ENCODE measurements around the gene MMP2.
A peak's percentile ranks its signal among the peaks of the same experiment; 100 is the strongest.

The MMP2 gene

DNA sequence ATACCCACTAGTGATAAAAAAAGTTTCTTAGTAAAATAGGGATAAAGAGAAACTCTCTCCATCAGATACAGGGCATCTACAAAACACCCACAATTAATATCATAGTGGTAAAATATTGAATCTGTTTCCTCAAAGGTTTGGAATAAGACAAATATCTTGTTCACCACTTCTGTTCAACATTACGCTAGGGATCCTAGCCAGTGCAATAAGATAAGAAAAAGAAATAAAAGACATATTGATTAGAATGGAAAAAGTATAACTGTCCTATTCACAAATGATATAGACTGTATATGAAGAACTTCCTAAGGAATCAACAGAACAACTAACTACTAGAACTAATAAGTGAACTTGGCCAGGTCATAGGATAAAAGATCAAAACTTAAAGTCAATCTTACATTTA lies 42.8 kb downstream of the MMP2 start:
- no peak for FAIRE-seq

DNA sequence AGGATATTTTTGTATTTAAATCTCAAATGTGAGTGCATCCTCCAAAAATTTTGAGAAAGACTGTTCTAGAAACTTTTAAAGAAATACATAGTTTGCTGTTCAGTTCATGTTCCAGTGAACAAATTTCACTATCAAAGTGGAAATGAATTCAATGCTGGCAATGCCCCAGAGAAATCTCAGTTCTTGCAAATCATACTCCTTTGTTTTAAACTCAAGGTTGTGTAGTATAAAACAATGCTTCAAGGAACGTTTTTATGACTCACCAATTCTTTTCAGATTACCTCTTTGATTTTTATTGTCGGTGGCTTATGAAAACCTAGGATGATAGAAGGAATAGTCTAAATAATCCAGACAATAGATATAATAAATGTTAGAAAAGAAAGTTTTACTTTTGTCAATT lies 47.4 kb downstream of the MMP2 start:
- FAIRE-seq: no peak

DNA sequence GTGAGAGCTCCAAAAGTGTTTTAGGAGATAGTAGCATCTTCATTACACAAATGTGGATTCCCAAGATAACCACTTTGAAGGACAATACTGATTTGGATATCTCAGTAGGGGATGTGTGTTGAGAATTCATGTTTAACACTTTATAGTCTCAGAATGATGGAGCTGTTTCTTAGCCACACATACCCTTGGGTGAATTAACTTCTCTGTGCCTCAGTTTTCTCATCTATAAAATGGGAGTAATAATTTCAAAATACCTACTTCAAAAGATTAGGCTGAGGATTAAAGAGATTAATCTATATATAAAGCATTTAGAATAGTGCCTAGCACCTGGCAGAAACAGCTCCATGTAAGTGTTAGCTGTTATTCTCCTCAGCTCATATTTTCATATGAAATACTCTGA lies 48.9 kb downstream of the MMP2 start:
- no peak for FAIRE-seq

DNA sequence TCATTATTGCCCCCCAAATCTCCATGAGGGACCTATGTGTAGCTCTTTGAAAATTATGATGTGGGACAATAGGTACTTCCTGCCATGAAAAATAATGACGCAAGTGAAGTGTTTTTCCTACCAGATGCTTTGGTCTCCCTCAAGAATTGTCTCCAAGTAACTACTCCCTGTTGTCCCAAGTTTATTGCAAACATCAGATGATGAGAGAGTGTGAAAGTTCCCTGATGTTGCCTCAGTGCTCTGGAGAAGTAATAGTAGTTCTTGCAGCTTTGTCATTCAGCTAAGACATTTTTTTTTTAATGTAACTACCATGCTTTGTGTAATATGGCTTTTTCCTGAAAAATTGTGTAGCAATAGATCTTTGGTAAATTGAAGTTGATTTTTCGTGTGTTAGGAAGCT lies 50.0 kb downstream of the MMP2 start:
- no peak for FAIRE-seq

DNA sequence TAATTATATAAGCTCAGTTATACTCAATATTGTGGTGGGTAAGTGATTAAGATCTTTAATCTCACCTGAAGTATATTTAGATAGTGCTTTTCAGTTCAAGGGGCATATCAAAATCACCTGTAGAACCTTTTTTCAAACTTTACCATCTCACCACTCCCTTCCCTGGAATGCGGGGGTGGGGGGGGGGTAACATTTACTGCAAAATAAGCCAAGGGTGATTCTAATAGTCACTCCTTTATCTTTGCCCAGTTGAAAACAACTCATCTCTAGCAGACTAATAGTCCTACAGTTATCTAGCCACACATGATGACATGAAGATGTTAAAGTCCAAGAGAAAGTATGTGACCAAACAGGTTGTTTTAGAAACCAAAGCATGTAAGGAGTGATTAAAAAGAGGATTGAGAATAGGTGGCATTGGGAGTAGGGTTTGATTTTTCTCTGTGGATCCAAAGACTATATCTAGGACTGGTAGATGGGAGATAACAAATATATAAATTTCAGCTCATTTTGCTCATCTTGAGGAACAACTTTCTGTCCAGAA lies 51.4 kb downstream of the MMP2 start:
- FAIRE-seq: no peak

DNA sequence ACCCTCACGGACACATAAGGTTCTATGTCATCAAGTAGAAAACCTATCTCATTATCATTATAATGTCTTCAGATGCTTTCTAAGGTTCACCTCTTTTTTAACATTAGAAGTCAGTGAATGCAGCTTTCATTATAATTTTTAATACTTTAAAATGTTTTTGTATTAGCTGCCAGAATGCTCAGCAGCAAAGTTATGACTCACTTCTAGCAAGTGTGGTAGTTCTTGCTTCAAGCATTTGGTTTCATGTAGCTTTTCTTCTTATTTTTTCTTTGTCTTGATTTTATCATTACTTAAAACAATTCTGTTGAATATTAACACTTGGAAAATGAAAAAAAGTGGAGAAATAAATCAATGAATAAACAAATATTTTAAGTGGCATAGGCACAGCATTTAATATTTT lies 53.2 kb downstream of the MMP2 start:
- no peak for FAIRE-seq

DNA sequence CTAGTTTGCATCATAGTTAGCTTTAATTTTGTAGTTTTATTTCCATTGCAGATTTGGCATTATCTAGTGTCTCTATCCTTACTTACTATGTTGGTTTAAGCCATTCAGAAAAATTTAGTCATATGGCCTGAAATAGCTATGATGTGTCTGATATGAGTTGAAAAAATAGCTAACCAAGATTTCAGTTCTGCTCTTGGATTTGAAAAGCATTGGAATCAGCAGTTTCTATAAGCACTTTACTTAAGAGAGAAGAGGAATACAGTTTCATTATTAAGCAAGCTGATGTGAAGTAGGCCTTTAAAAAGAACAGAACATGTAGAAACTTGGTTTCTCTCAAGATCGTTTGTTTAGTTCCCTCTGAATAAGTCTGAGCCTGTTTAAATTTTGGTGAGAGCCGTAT lies 55.8 kb downstream of the MMP2 start:
- FAIRE-seq: peak; percentile 5

DNA sequence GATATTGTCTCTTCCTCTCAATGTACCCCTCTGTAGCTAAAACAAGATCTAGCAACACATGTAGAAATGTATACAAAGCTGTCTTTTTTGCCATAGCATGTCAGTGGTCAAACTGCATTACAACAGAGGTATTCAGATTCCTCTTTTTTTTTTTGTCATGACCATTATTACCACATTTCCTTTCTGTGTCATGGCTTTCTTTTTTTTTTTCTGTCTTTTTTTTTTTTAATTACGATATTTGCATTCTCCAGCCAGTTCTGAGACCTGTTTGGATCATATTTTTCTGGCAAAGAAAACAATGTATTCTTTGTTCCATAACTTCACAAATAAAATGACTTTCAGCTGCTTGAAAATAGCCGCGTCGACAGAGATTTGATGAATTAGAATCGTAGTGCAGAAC lies 60.1 kb downstream of the MMP2 start:
- no peak for FAIRE-seq

DNA sequence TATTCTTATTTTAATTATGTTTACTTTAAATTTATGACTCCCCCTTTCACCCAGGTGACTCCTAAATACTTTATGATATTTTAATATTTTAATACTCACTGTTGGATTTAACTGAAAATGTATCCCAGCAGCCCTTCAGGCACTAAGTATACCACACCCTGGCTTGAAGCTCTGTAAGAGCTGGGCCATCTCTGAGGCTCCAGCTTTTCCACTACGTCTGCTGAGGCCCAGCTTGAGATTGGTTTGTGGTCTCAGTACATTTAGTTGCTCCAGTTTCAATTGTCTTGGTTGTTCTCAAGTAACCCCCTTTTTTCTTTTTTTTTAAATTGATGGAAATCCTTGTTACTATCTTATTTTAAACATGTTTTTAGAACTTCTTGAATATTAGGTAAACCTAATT lies 60.5 kb downstream of the MMP2 start:
- FAIRE-seq: no peak

DNA sequence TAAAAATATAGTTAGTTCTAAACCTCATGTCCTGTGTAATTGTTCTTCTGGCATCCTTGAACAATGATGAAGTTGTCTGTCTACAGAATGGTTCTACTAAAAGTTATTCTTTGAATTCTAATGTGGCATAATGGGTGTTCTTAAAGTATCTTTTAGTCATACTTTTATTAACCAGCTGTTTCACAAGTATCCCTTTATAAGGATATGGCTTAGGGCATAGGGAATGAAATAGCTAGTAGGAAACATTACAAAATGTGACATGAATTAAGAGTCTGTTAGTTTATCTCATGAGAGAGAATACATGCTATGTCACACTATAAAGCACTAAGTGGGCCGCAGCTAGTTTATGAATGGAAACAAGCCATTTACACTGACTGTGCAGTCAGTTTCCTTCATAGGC lies 61.2 kb downstream of the MMP2 start:
- no peak for FAIRE-seq

DNA sequence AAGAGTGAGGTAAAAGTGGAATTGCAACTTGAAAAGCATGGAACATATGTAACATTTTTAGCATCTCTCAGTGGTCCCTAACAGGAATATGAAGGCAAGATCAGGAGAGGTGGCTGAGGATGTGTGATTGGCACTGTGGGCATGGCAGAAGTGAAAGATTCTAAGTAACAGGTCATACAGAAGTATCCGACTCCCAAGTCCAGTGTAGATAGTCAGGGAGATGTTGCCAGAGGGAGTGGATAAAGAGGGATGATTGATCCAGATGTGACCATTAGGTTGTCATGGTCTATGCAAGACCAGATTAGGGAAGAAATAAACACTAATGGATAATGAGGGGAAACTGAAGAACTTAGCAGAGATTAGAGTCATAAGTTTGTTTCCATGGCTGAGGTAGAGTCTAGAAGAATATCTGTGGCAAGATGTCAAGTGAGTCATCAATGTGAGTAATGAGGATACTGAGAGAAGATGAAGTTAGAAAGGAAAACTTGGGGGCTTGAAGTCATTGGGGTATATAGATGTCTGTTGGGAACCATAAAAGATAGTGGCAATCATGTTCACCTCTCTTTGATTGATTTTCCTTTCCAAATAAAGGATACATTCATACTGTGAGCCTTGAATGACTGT lies 63.6 kb downstream of the MMP2 start:
- FAIRE-seq: no peak

DNA sequence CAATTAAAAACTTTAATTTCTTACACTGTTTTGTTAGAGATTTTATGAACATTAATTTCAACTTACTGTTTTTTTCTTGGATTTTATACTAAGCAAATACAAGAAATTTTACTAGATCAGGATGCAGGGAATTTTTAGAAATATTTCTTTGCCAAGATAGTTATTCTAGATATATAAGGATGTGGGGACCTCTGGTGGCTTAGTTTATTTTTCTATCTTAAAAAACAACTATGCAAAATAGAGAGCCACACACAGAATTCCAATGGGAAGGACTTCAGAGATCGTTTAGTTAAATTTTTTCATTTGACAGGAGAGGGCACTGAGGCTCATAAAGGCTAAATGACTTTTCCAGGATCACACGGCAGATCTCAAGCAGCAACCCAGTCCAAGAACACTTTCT lies 64.5 kb downstream of the MMP2 start:
- FAIRE-seq: no peak

DNA sequence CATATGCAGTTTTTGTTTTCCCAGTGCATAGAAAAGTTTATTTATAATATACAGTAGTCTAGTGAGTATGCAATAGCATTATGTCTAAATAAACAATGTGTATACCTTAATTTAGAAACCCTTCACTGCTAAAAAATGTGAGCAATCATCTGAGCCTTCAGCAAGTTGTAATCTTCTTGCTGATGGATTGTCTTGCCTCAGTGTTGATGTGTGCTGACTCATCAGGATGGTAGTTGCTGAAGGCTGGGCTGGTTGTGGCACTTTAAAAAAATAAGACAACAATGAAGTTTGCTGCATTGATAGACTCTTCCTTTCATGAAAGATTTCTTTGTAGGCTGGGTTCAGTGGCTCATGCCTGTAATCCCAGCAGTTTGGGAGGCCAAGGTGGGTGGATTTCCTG lies 73.6 kb downstream of the MMP2 start:
- no peak for FAIRE-seq

DNA sequence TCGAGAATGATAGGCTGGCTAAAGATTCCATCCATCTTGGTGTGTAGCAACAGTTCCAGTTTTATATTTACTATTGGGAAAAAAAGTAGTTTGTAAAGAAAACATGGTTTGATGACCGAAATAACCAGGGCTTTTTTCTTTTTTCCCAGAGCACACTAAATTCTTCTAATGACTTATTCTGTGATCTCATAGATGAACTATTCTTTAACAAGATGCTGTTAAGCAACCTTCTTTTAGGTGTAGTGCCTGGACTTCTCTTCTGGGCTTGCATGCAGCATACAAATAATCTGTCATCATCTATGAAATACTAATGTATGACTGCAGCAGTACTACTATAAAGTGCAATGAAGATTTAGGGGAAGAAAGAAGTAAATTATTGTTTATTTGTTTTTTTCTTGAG lies 76.4 kb downstream of the MMP2 start:
- no peak for FAIRE-seq

Measured in islet of Langerhans (tissue), 1 donor.